Fibroblast of lung (primary cell): ENCODE data around the gene DDX10. TPM values are rescaled to one million over a fixed set of nuclear protein-coding genes. Genes with fewer than 3 reads are reported as not detected.

Source experiments
- DNase-seq, 2 donors: peaks; one replicate each; pipeline versions ENCODE4 v3.0.0 to v3.0.0-alpha.2; 2010; ENCODE audit warnings: low read depth in 2 of 2
- H2AFZ ChIP-seq: 2 replicates; pipeline ENCODE4 v1.5.1; 2012; ENCODE audit warnings: low read length, control low read depth, inconsistent platforms
- H3K27ac ChIP-seq: 2 replicates; pipeline ENCODE4 v1.5.1; 2011; ENCODE audit warnings: low read length, control low read depth; ENCODE audit not compliant: insufficient read depth
- H3K27me3 ChIP-seq: 2 replicates; pipeline ENCODE4 v1.5.1; 2011; ENCODE audit warnings: mild to moderate bottlenecking, low read length; ENCODE audit not compliant: control insufficient read depth, insufficient read depth
- H3K36me3 ChIP-seq: 2 replicates; pipeline ENCODE4 v1.5.1; 2011; ENCODE audit warnings: low read length; ENCODE audit not compliant: control insufficient read depth, insufficient read depth
- H3K4me1 ChIP-seq: 2 replicates; pipeline ENCODE4 v1.5.1; 2011; ENCODE audit warnings: low read length; ENCODE audit not compliant: control insufficient read depth, insufficient read depth; ENCODE audit errors: extremely low read depth
- H3K4me2 ChIP-seq: 2 replicates; pipeline ENCODE4 v1.5.1; 2011; ENCODE audit warnings: low read length, control low read depth; ENCODE audit not compliant: insufficient read depth; ENCODE audit errors: extremely low read depth
- H3K4me3 ChIP-seq, 4 experiments: fragments of 200-600 bp in 1 of 4; sonication (generic) in 1 of 4; replicated peaks in 1 of 4; 2 replicates each; pipeline ENCODE4 v1.5.1; 2011 to 2016; ENCODE audit warnings: low read length in 4 of 4, low read depth in 3 of 4, mild to moderate bottlenecking in 3 of 4, control low read depth in 2 of 4, inconsistent platforms in 1 of 4, mixed read lengths in 1 of 4; ENCODE audit not compliant: insufficient read depth in 1 of 4; ENCODE audit errors: control extremely low read depth in 1 of 4
- H3K79me2 ChIP-seq: 2 replicates; pipeline ENCODE4 v1.5.1; 2012; ENCODE audit warnings: mild to moderate bottlenecking, low read length, inconsistent platforms; ENCODE audit not compliant: control insufficient read depth, insufficient read depth
- H3K9ac ChIP-seq: 2 replicates; pipeline ENCODE4 v1.5.1; 2011; ENCODE audit warnings: mild to moderate bottlenecking, low read length, control low read depth; ENCODE audit not compliant: insufficient read depth
- H3K9me3 ChIP-seq: 2 replicates; pipeline ENCODE4 v1.5.1; 2012; ENCODE audit warnings: low read depth, low read length; ENCODE audit not compliant: control insufficient read depth, insufficient read depth
- H4K20me1 ChIP-seq: 2 replicates; pipeline ENCODE4 v1.5.1; 2011; ENCODE audit warnings: low read length; ENCODE audit not compliant: control insufficient read depth, insufficient read depth; ENCODE audit errors: extremely low read depth
- CTCF ChIP-seq, 2 donors: IDR thresholded peaks in 1 of 2; conservative IDR thresholded peaks in 1 of 2; 1 replicate in 1 of 2; 2 replicates in 1 of 2; pipeline ENCODE4 v1.5.1; 2011 to 2012; ENCODE audit warnings: low read length in 2 of 2, control low read depth in 1 of 2, inconsistent platforms in 1 of 2, low read depth in 1 of 2, mild to moderate bottlenecking in 1 of 2
- EZH2 ChIP-seq: IDR thresholded peaks from 2 replicates; pipeline ENCODE4 v1.5.1; 2012; ENCODE audit warnings: low read length, control low read depth, mild to moderate bottlenecking; ENCODE audit errors: missing control alignments
- polyA plus RNA-seq, 2 donors: library from polyadenylated mRNA; depleted of rRNA in 1 of 2; stranded (reverse) in 1 of 2; unstranded in 1 of 2; fragments of >200 nt; gene quantifications; 2 replicates each; pipeline ENCODE4 v1.2.1, GENCODE V29; 2011 to 2012; ENCODE audit warnings: missing spikeins in 1 of 2
- total RNA-seq: library from RNA; depleted of rRNA; stranded (reverse); fragments of >200 nt; gene quantifications from 2 replicates; pipeline ENCODE4 v1.2.1, GENCODE V29; 2014

The DDX10 gene
- total and polyA plus RNA-seq, 2 donors (not counting 1 experiment from before 2014, with no cell fraction given) = 18.5 to 20.7 TPM

- Histone ChIP-seq H3K36me3 (no peaks in the 10 kb centered on the region), H3K27ac (no peak overlapping the region), H3K9ac (no peak overlapping the region), H4K20me1 (no peaks in the 10 kb centered on the region), H3K4me2 (no peak overlapping the region), H3K79me2 (no peaks in the 10 kb centered on the region), H3K4me1 (no peaks in the 10 kb centered on the region), H2AFZ (no peak overlapping the region), H3K4me3 (no peak overlapping the region), H3K27me3 (no peaks in the 10 kb centered on the region), H3K9me3 (no peaks in the 10 kb centered on the region)
- no peak for DNase-seq
- TF ChIP-seq CTCF (conservative IDR thresholded peaks at IDR 0.05 in 1 of 2, IDR thresholded peaks at IDR 0.05 in 1 of 2; ENCODE audit: low read depth in 1 of 2, low read length in 2 of 2) = no peak
- no peak for TF ChIP-seq EZH2
Observed at GRCh38 chr11:108937746-108938145, 272.9 kb downstream of the DDX10 start.

GRCh38 chr11:108938604-108939003 is 273.7 kb downstream of the DDX10 start:
- TF ChIP-seq CTCF (conservative IDR thresholded peaks at IDR 0.05 in 1 of 2, IDR thresholded peaks at IDR 0.05 in 1 of 2; ENCODE audit: low read depth in 1 of 2, low read length in 2 of 2) (no peak), EZH2 (no peak)
- H2AFZ ChIP-seq = no peak overlapping the region
- H3K27me3 ChIP-seq = no peaks in the 10 kb centered on the region
- no peak overlapping the region for H3K9ac ChIP-seq
- peak in 1 of 2 donors; percentile 45 for DNase-seq
- H4K20me1 ChIP-seq = no peaks in the 10 kb centered on the region
- no peaks in the 10 kb centered on the region for H3K36me3 ChIP-seq
- H3K4me3 ChIP-seq = no peak overlapping the region
- no peak overlapping the region for H3K4me2 ChIP-seq
- H3K27ac ChIP-seq = no peak overlapping the region
- no peaks in the 10 kb centered on the region for H3K9me3 ChIP-seq
- no peaks in the 10 kb centered on the region for H3K4me1 ChIP-seq
- H3K79me2 ChIP-seq = no peaks in the 10 kb centered on the region

- no peaks in the 10 kb centered on the region for H3K36me3 ChIP-seq
- TF ChIP-seq CTCF (conservative IDR thresholded peaks at IDR 0.05 in 1 of 2, IDR thresholded peaks at IDR 0.05 in 1 of 2; ENCODE audit: low read depth in 1 of 2, low read length in 2 of 2) = no peak
- no peak overlapping the region for H3K27ac ChIP-seq
- no peak overlapping the region for H3K4me2 ChIP-seq
- DNase-seq = no peak
- H3K4me1 ChIP-seq = no peaks in the 10 kb centered on the region
- no peak overlapping the region for H2AFZ ChIP-seq
- no peaks in the 10 kb centered on the region for H4K20me1 ChIP-seq
- no peaks in the 10 kb centered on the region for H3K9me3 ChIP-seq
- no peaks in the 10 kb centered on the region for H3K79me2 ChIP-seq
- H3K4me3 ChIP-seq = no peak overlapping the region
- H3K9ac ChIP-seq = no peak overlapping the region
- no peaks in the 10 kb centered on the region for H3K27me3 ChIP-seq
Observed at GRCh38 chr11:108939135-108939534, 274.3 kb downstream of the DDX10 start.
